GM12864 (cell line): Measurements from ENCODE around the gene GRIA1.

Experiments
- DNase-seq: peaks from one replicate; pipeline ENCODE4 v3.0.0-alpha.2; 2011; ENCODE audit warnings: low read depth
- H3K4me3 ChIP-seq: 2 replicates; pipeline ENCODE4 v1.5.1; 2011; ENCODE audit warnings: mild to moderate bottlenecking, low read depth, low read length, control low read depth
- TF ChIP-seq, protein P1 (sequence below): IDR thresholded peaks from 2 replicates; pipeline ENCODE4 v1.5.1; 2011; ENCODE audit warnings: low read depth, mild to moderate bottlenecking, moderate library complexity, low read length, control low read depth, inconsistent platforms; ENCODE audit errors: missing control alignments

Gene GRIA1

DNA sequence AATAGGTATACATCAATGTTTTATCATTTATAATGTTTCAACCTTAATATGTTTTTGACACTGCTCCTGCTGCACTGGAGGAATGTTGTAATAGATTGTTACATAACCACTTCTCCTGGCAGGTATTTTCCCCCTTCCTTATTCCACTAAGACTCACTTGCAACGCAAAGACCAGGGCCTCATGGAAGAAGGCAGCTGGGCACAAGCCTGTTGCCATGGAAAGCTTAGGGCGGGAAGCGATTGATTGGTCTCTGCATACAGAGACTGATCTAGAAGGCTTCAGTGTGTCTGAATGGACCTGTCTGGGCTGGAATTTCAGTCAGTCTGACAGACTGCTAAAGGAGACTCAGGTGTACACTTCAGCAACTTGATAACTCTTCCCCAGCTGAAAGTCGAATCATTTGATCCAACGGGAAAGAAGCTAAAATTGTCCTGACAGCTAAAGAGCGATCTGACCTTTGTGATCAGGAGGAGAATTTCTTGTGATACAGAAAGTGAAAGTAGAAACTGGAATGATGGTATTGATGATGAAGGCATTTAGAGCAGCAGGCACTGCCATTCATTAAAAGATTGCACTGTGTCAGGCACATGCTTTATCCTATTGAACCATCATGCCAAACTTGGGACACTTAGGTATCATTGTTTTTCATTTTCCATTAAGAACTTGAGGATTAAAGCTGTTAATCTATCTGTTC, 65.1 kb downstream of the GRIA1 start:
- TF ChIP-seq, protein P1, sequence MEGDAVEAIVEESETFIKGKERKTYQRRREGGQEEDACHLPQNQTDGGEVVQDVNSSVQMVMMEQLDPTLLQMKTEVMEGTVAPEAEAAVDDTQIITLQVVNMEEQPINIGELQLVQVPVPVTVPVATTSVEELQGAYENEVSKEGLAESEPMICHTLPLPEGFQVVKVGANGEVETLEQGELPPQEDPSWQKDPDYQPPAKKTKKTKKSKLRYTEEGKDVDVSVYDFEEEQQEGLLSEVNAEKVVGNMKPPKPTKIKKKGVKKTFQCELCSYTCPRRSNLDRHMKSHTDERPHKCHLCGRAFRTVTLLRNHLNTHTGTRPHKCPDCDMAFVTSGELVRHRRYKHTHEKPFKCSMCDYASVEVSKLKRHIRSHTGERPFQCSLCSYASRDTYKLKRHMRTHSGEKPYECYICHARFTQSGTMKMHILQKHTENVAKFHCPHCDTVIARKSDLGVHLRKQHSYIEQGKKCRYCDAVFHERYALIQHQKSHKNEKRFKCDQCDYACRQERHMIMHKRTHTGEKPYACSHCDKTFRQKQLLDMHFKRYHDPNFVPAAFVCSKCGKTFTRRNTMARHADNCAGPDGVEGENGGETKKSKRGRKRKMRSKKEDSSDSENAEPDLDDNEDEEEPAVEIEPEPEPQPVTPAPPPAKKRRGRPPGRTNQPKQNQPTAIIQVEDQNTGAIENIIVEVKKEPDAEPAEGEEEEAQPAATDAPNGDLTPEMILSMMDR, result no peak
- no peak for DNase-seq
- H3K4me3 ChIP-seq, result no peak overlapping the region

DNA sequence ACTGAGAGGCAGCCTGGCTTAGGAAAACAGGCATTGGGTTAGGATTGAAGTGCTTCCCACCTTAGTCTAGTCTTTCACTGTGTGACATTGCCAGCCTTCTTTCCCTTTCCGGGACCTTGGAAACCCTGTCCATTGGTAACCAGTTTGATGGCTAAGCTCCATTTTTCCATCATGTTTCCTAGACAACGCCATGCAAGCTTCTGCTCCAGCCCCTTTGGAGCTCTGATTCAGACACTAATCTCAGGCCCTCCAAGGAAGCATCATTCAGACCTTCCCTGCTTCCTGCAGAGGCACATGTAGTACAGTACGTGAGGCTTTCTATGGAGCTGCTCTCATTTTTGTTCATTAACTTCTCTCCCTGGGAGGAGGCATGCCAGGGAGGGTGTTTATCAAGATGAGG, 68.5 kb downstream of the GRIA1 start:
- TF ChIP-seq, protein P1, result no peak
- H3K4me3 ChIP-seq, result no peak overlapping the region
- DNase-seq, result no peak

DNA sequence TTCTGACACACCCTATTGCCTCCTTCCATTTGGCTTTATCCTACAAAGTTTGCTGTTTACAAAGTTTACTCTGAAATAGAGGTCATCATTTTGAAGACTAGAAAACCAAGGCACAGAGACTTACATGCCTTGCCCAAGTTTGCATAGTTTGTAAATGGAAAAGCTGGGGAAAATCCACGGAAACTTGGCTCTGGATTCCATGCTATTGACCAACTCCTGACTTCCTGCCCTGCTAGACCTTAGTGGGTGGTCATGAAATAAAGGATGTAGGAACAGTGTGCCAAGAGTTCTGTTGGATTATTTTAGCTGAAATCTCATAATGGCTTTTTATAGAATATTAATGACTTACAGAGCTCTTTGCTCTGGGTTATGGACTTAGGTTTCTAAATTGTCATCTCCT, 69.5 kb downstream of the GRIA1 start:
- TF ChIP-seq, protein P1, result no peak
- DNase-seq, result no peak
- no peak overlapping the region for H3K4me3 ChIP-seq

DNA sequence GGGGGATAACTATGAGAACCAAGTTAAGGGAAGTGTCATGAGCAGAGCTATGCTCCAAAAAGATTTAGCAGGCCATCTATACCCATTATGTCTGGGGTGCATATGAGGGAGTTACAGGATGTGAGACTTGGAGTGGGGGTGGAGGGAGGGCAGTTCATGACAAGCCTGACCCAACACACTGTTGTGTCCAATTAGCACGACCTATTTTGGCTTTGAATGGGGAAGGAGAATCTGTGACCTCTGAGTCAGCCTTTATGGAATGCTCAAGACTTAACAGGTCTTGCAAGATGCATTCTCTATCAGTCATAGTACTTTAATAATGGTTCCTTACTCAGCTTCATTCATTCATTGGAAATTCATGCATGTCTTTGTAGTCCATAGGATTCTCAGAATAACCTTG, 71.7 kb downstream of the GRIA1 start:
- no peak overlapping the region for H3K4me3 ChIP-seq
- no peak for DNase-seq
- TF ChIP-seq, protein P1, result no peak

DNA sequence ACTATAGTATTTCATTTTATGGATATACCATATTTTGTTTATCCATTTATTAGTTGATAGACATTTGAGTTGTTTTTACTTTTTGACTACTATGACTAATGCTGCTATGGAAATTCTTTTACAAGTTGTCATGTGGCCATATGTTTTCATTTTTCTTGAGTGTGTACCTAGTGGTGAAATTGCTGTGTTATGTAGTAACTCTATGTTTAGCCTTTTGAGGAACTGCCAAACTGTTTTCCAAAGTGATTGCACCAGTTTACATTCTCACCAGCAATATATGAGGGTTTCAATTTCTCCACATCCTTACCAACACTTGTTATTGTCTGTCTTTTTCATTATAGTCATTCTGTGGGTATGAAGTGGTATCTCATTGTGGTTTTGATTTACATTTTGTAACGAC, 75.4 kb downstream of the GRIA1 start:
- TF ChIP-seq, protein P1, result no peak
- DNase-seq, result no peak
- H3K4me3 ChIP-seq, result no peak overlapping the region

DNA sequence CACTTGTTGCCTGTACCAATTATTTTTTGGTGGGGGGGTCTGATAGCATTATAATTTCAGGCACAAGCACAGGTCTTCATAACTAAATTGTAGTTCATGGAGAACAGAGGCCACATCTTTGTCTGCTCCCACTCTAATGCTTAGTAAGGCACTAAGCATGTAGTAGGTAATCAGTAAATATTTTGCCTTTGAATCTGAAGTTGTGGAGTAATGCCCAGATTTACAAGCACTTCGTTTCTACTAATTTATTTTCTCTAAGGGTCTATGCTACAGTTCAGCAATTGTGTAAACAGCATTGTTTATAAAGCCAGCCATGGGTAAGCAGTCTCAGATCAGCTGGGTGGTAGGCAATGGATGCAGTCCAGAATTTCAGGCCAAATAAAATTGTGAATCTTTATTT, 78.6 kb downstream of the GRIA1 start:
- no peak for DNase-seq
- no peak overlapping the region for H3K4me3 ChIP-seq
- TF ChIP-seq, protein P1, result no peak

DNA sequence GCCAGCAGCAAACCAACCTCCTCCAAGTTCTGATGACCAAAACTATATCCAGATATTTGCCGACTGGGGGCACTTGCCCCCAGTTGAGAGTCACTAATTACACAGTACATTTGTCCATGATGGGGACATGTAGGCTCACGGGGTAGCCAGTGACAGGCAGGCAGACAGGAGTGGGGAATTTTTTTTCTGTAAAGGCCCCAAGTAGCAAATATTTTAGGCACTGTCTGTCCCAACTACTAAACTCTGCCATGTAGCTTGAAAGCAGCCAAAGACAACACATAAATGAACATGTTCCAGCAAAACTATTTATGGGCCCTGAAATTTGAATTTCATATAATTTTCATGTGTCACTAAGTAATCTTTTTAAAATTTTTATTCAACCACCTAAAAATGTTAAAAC, 80.7 kb downstream of the GRIA1 start:
- DNase-seq, result no peak
- no peak overlapping the region for H3K4me3 ChIP-seq
- TF ChIP-seq, protein P1, result no peak
